GM12878 (cell line): ENCODE data around the gene RAB24. TPM values are rescaled to one million over a fixed set of nuclear protein-coding genes. Genes with fewer than 3 reads are reported as not detected.

Experiments
- BCL11A ChIP-seq: IDR thresholded peaks from 2 replicates; pipeline ENCODE4 v1.6.1; 2011; ENCODE audit warnings: low read depth, low read length
- BCL3 ChIP-seq: IDR thresholded peaks from 2 replicates; pipeline ENCODE4 v1.6.1; 2011; ENCODE audit warnings: borderline replicate concordance, low read depth, mild to moderate bottlenecking, moderate library complexity, low read length; ENCODE audit not compliant: insufficient read depth, poor library complexity, severe bottlenecking
- BHLHE40 ChIP-seq, 2 experiments: fragments of 450-650 bp in 1 of 2; IDR thresholded peaks; 2 replicates each; pipeline ENCODE4 v1.6.1; 2011 to 2017; ENCODE audit warnings: low read depth in 2 of 2, borderline replicate concordance in 1 of 2, improper control_type of control experiment in 1 of 2, low read length in 1 of 2, mild to moderate bottlenecking in 1 of 2
- FOXK2 ChIP-seq: fragments of 450-650 bp; IDR thresholded peaks from 2 replicates; pipeline ENCODE4 v1.6.1; 2017; ENCODE audit warnings: mild to moderate bottlenecking, moderate library complexity
- FOXM1 ChIP-seq: IDR thresholded peaks from 2 replicates; pipeline ENCODE4 v1.6.1; 2012; ENCODE audit warnings: low read depth, mild to moderate bottlenecking, inconsistent platforms, low read length, moderate library complexity
- MLLT1 ChIP-seq: fragments of 450-650 bp; IDR thresholded peaks from 2 replicates; pipeline ENCODE4 v1.6.1; 2016; ENCODE audit warnings: mild to moderate bottlenecking
- NFIC ChIP-seq: IDR thresholded peaks from 2 replicates; pipeline ENCODE4 v1.6.1; 2012; ENCODE audit warnings: low read depth, mild to moderate bottlenecking, inconsistent platforms, low read length, moderate library complexity
- PAX8 ChIP-seq: fragments of 450-650 bp; IDR thresholded peaks from 2 replicates; pipeline ENCODE4 v1.6.1; 2017; ENCODE audit warnings: mild to moderate bottlenecking, moderate library complexity
- POLR2AphosphoS2 ChIP-seq: IDR thresholded peaks from 2 replicates; pipeline ENCODE4 v1.6.1; 2011; ENCODE audit warnings: low read depth, mild to moderate bottlenecking, low read length, improper control_type of control experiment, moderate library complexity
- RAD21 ChIP-seq: IDR thresholded peaks from 2 replicates; pipeline ENCODE4 v1.6.1; 2011; ENCODE audit warnings: mild to moderate bottlenecking, low read depth, low read length, moderate library complexity; ENCODE audit not compliant: insufficient read depth
- RBBP5 ChIP-seq: fragments of 200-600 bp; sonication (generic); conservative IDR thresholded peaks from 2 replicates; pipeline ENCODE4 v1.6.1; 2016
- RELB ChIP-seq: fragments of 450-650 bp; IDR thresholded peaks from 2 replicates; pipeline ENCODE4 v1.6.1; 2017; ENCODE audit warnings: low read depth, mild to moderate bottlenecking, moderate library complexity
- REST ChIP-seq: IDR thresholded peaks from 2 replicates; pipeline ENCODE4 v1.6.1; 2012; ENCODE audit warnings: mild to moderate bottlenecking, low read depth, low read length
- RUNX3 ChIP-seq: IDR thresholded peaks from 2 replicates; pipeline ENCODE4 v1.6.1; 2012; ENCODE audit warnings: low read length, inconsistent platforms
- SMARCA5 ChIP-seq: fragments of 450-650 bp; IDR thresholded peaks from 2 replicates; pipeline ENCODE4 v1.6.1; 2017; ENCODE audit warnings: mild to moderate bottlenecking
- SMC3 ChIP-seq: IDR thresholded peaks from 2 replicates; pipeline ENCODE4 v1.6.1; 2011; ENCODE audit warnings: low read length, improper control_type of control experiment, borderline replicate concordance
- STAT3 ChIP-seq: IDR thresholded peaks from 2 replicates; pipeline ENCODE4 v1.6.1; 2011; ENCODE audit warnings: low read depth, low read length, improper control_type of control experiment
- SUPT20H ChIP-seq: IDR thresholded peaks from 2 replicates; pipeline ENCODE4 v1.6.1; 2011; ENCODE audit warnings: low read depth, mild to moderate bottlenecking, low read length, moderate library complexity, borderline replicate concordance; ENCODE audit not compliant: control insufficient read depth
- ZBTB33 ChIP-seq: fragments of 450-650 bp; IDR thresholded peaks from 2 replicates; pipeline ENCODE4 v1.6.1; 2017; ENCODE audit warnings: mild to moderate bottlenecking
- polyA plus RNA-seq, 11 experiments: library from polyadenylated mRNA; depleted of rRNA in 4 of 11; unstranded in 6 of 11; stranded (reverse) in 5 of 11; fragments of >200 nt; fragmentation: Nextera tagmentation in 4 of 11; fragmentation: Illumina TruSeq in 1 of 11; extraction: Ambion mirVana in 4 of 11; extraction: Trizol in 1 of 11; gene quantifications; 1 replicate in 1 of 11; 2 replicates in 10 of 11; pipeline versions ENCODE4 v1.2.1 to v1.2.3, GENCODE V29; 2011 to 2016; ENCODE audit warnings: inconsistent platforms in 2 of 11, missing spikeins in 2 of 11, low read depth in 1 of 11
- total RNA-seq, 4 experiments: library from RNA; depleted of rRNA in 3 of 4; stranded (reverse); fragments of >200 nt in 3 of 4; fragmentation: Illumina TruSeq in 1 of 4; extraction: Trizol in 1 of 4; gene quantifications; 2 replicates each; pipeline versions ENCODE4 v1.2.1 to v1.2.3, GENCODE V29; 2013 to 2021

RAB24 gene
- total and polyA plus RNA-seq, 10 of the 15 experiments (the other 5 are each of a cell fraction or from before 2014, with no cell fraction given), result 8.0 to 44.4 (median 24.4) TPM

- TF ChIP-seq MLLT1 (no peak), SUPT20H (no peak), NFIC (no peak), BCL11A (no peak), BCL3 (no peak), BHLHE40 (IDR thresholded peaks at IDR 0.05; ENCODE audit: borderline replicate concordance in 1 of 2, low read depth in 2 of 2, low read length in 1 of 2) (peak; percentile 74 to 91), PAX8 (no peak), POLR2AphosphoS2 (0 out of 2 replicates have a peak, but pooled peaks have one; percentile 37), ZBTB33 (no peak), RBBP5 (no peak), STAT3 (no peak), RAD21 (no peak), RELB (no peak), REST (no peak), FOXK2 (peak; percentile 87), SMC3 (no peak), RUNX3 (no peak), FOXM1 (peak; percentile 69), SMARCA5 (peak; percentile 58; the same call in 1 of the 2 replicates)
These were observed 8.5 kb upstream of the RAB24 start, which contains the start of gene MXD3 (continued) for GRCh38 chr5:177311723-177312648.
